DMS53 treated with DMSO at 0.1 percent for 48 hours (cell line): ENCODE data around the gene CDK1.
"Not testable (repeated sequence)": the region's sequence is repeated elsewhere in the genome, so short reads cannot be mapped to it uniquely, and the experiment has no call there.

Experiments
- DNase-seq: peaks from one replicate; lab custom pipeline; 2025; ENCODE audit not compliant: unreplicated experiment; lab: John Stamatoyannopoulos, UW

CDK1 gene

GRCh38 chr10:60810437-60811182 is 32.3 kb downstream of the CDK1 start:
- DNase-seq = no peak

GRCh38 chr10:60816628-60817397 is 38.5 kb downstream of the CDK1 start:
- peak; percentile 74 for DNase-seq

- no peak for DNase-seq
Observed at GRCh38 chr10:60817398-60817805, 39.1 kb downstream of the CDK1 start.

GRCh38 chr10:60818134-60818770 is 40.0 kb downstream of the CDK1 start:
- DNase-seq = no peak

GRCh38 chr10:60819271-60819670 is 41.0 kb downstream of the CDK1 start:
- DNase-seq = no peak

GRCh38 chr10:60820093-60820754 is 41.9 kb downstream of the CDK1 start:
- DNase-seq = no peak

- no peak for DNase-seq
Observed at GRCh38 chr10:60821656-60822055, 43.4 kb downstream of the CDK1 start.

GRCh38 chr10:60822809-60823208 is 44.5 kb downstream of the CDK1 start:
- no peak for DNase-seq

GRCh38 chr10:60823324-60823723 is 45.0 kb downstream of the CDK1 start:
- DNase-seq = no peak

- no peak for DNase-seq
Observed at GRCh38 chr10:60825520-60825919, 47.2 kb downstream of the CDK1 start.

GRCh38 chr10:60827791-60828488 is 49.7 kb downstream of the CDK1 start:
- no peak for DNase-seq

GRCh38 chr10:60828489-60828852 is 50.2 kb downstream of the CDK1 start:
- DNase-seq = no peak

GRCh38 chr10:60832136-60832535 is 53.9 kb downstream of the CDK1 start:
- not testable (repeated sequence) for DNase-seq

GRCh38 chr10:60834401-60834800 is 56.1 kb downstream of the CDK1 start:
- no peak for DNase-seq

- no peak for DNase-seq
Observed at GRCh38 chr10:60835049-60835448, 56.8 kb downstream of the CDK1 start.

- DNase-seq = not testable (repeated sequence)
Observed at GRCh38 chr10:60841227-60841626, 62.9 kb downstream of the CDK1 start.

GRCh38 chr10:60842694-60843093 is 64.4 kb downstream of the CDK1 start:
- DNase-seq = no peak
